DND-41 (cell line): ENCODE data around the gene RARRES1.
A peak's percentile ranks its signal among the peaks of the same experiment; 100 is the strongest.

Experiments used
- ATAC-seq: fragments of 200-7000 bp; cut with Tn5 transposase; 3 replicates; pipeline ENCODE4 v1.9.1; 2021; ENCODE audit warnings: low read depth; ENCODE audit not compliant: insufficient read depth
- DNase-seq: peaks from one replicate; pipeline ENCODE4 v3.0.0-alpha.2; 2020
- H2AFZ ChIP-seq: 2 replicates; pipeline ENCODE4 v1.6.0; 2012; ENCODE audit warnings: low read depth, low read length
- H3K27ac ChIP-seq: 2 replicates; pipeline ENCODE4 v1.5.1; 2012; ENCODE audit warnings: low read length, inconsistent platforms
- H3K27me3 ChIP-seq: fragments of 200-600 bp; sonication (generic); 2 replicates; pipeline ENCODE4 v1.6.0; 2012; ENCODE audit warnings: low read length, mild to moderate bottlenecking, inconsistent platforms; ENCODE audit not compliant: insufficient read depth, poor library complexity
- H3K36me3 ChIP-seq: 2 replicates; pipeline ENCODE4 v1.5.1; 2012; ENCODE audit warnings: low read length, inconsistent platforms; ENCODE audit not compliant: insufficient read depth
- H3K4me1 ChIP-seq: 2 replicates; pipeline ENCODE4 v1.5.1; 2012; ENCODE audit warnings: mild to moderate bottlenecking, low read length; ENCODE audit not compliant: insufficient read depth
- H3K4me2 ChIP-seq: 2 replicates; pipeline ENCODE4 v1.6.0; 2012; ENCODE audit warnings: mild to moderate bottlenecking, moderate library complexity, low read length, inconsistent platforms; ENCODE audit not compliant: insufficient read depth
- H3K4me3 ChIP-seq, 2 experiments: fragments of 200-600 bp in 1 of 2; shearing (Covaris generic) in 1 of 2; 2 replicates each; pipeline ENCODE4 v1.5.1; 2012 to 2016; ENCODE audit warnings: inconsistent platforms in 2 of 2, low read length in 2 of 2, mild to moderate bottlenecking in 2 of 2, low read depth in 1 of 2, moderate library complexity in 1 of 2
- H3K79me2 ChIP-seq: 2 replicates; pipeline ENCODE4 v1.6.0; 2012; ENCODE audit warnings: low read length, inconsistent platforms; ENCODE audit not compliant: insufficient read depth
- H3K9ac ChIP-seq: 2 replicates; pipeline ENCODE4 v1.6.0; 2012; ENCODE audit warnings: low read depth, mild to moderate bottlenecking, inconsistent platforms, low read length, moderate library complexity
- H3K9me3 ChIP-seq: 2 replicates; pipeline ENCODE4 v1.5.1; 2012; ENCODE audit warnings: low read length, moderate library complexity, mild to moderate bottlenecking, inconsistent platforms; ENCODE audit not compliant: insufficient read depth, severe bottlenecking
- H4K20me1 ChIP-seq: 2 replicates; pipeline ENCODE4 v1.6.0; 2012; ENCODE audit warnings: low read length; ENCODE audit not compliant: insufficient read depth
- CTCF ChIP-seq: IDR thresholded peaks from 2 replicates; pipeline ENCODE4 v1.5.1; 2012; ENCODE audit warnings: borderline replicate concordance, low read length, moderate library complexity, mild to moderate bottlenecking; ENCODE audit not compliant: poor library complexity, severe bottlenecking; ENCODE audit errors: extremely low read depth
- EZH2 ChIP-seq: IDR thresholded peaks from 3 replicates; pipeline ENCODE4 v1.6.1; 2012; ENCODE audit warnings: borderline replicate concordance, low read depth, mild to moderate bottlenecking, moderate library complexity, low read length, inconsistent platforms; ENCODE audit not compliant: severe bottlenecking

RARRES1 gene

GRCh38 chr3:158728061-158728377 lies 4.2 kb downstream of the RARRES1 start:
- Histone ChIP-seq H3K4me2 (peak overlapping the region; percentile 26; the same call in 1 of the 2 replicates), H3K4me3 (no peak overlapping the region), H4K20me1 (no peaks in the 10 kb centered on the region), H3K27ac (no peak overlapping the region), H3K9me3 (peaks cover 2% of the 10 kb centered on the region), H3K36me3 (no peaks in the 10 kb centered on the region), H3K27me3 (no peaks in the 10 kb centered on the region), H2AFZ (no peak overlapping the region), H3K4me1 (peaks cover 2% of the 10 kb centered on the region; the same call in 1 of the 2 replicates), H3K9ac (no peak overlapping the region), H3K79me2 (no peaks in the 10 kb centered on the region)
- ATAC-seq (no peak), DNase-seq (no peak)
- TF ChIP-seq CTCF (no peak), EZH2 (no peak)

- H3K4me2 ChIP-seq: peak overlapping the region; percentile 26; the same call in 1 of the 2 replicates
- TF ChIP-seq CTCF (peak; percentile 87), EZH2 (no peak)
- no peak overlapping the region for H2AFZ ChIP-seq
- peak; percentile 58 for DNase-seq
- ATAC-seq: peak; percentile 85
- no peaks in the 10 kb centered on the region for H3K27me3 ChIP-seq
- peaks cover under 1% of the 10 kb centered on the region for H3K9me3 ChIP-seq
- peaks cover 2% of the 10 kb centered on the region; the same call in 1 of the 2 replicates for H3K4me1 ChIP-seq
- no peaks in the 10 kb centered on the region for H3K79me2 ChIP-seq
- H3K27ac ChIP-seq: no peak overlapping the region
- no peaks in the 10 kb centered on the region for H4K20me1 ChIP-seq
- H3K4me3 ChIP-seq: no peak overlapping the region
- no peak overlapping the region for H3K9ac ChIP-seq
- H3K36me3 ChIP-seq: no peaks in the 10 kb centered on the region
Measured at GRCh38 chr3:158727206-158728060, 4.8 kb downstream of the RARRES1 start.

GRCh38 chr3:158725348-158726011 lies 6.8 kb downstream of the RARRES1 start:
- H2AFZ ChIP-seq: no peak overlapping the region
- H4K20me1 ChIP-seq: no peaks in the 10 kb centered on the region
- DNase-seq: no peak
- TF ChIP-seq CTCF (no peak), EZH2 (no peak)
- H3K27ac ChIP-seq: no peak overlapping the region
- H3K79me2 ChIP-seq: no peaks in the 10 kb centered on the region
- H3K9ac ChIP-seq: no peak overlapping the region
- ATAC-seq: no peak
- no peaks in the 10 kb centered on the region for H3K9me3 ChIP-seq
- no peak overlapping the region for H3K4me3 ChIP-seq
- no peak overlapping the region for H3K4me2 ChIP-seq
- 0 out of 2 replicates have a peak, but pooled peaks cover 9% of the 10 kb centered on the region for H3K36me3 ChIP-seq
- H3K4me1 ChIP-seq: peaks cover 2% of the 10 kb centered on the region; the same call in 1 of the 2 replicates
- H3K27me3 ChIP-seq: no peaks in the 10 kb centered on the region
